GM12878 (cell line): ENCODE results near the gene MAP4. TPM values are rescaled to one million over a fixed set of nuclear protein-coding genes. Genes with fewer than 3 reads are reported as not detected.

Experiments
- ATAC-seq: fragments of 200-7000 bp; cut with Tn5 transposase; 3 replicates; pipeline ENCODE4 v1.9.1; 2020; ENCODE audit warnings: mild to moderate bottlenecking, moderate library complexity
- BruUV-seq: library from RNA; stranded (reverse); fragments of 400-500 nt; replicated peaks from 2 replicates; lab custom pipeline; 2021; lab: Mats Ljungman, UMichigan
- CTCF ChIA-PET: fragments of 300-600 bp; sonication (Branson Sonifier 250); formaldehyde crosslinking; extraction: SDS; loops from one replicate; lab custom pipeline; 2021; ENCODE audit warnings: inconsistent platforms; lab: Yijun Ruan, JAX
- POLR2A ChIA-PET: fragments of 350-600 bp; formaldehyde crosslinking; extraction: SDS; loops from one replicate; lab custom pipeline; 2021; ENCODE audit warnings: inconsistent platforms; lab: Charles Lee
- RAD21 ChIA-PET: fragments of 300-600 bp; sonication (Branson Sonifier 250); formaldehyde crosslinking; loops from one replicate; lab custom pipeline; 2023; ENCODE audit warnings: antibody characterized with exemption; ENCODE audit not compliant: unreplicated experiment; lab: Charles Lee
- SMC1A ChIA-PET: fragments of 300-600 bp; sonication (Branson Sonifier 250); formaldehyde crosslinking; loops from one replicate; lab custom pipeline; 2023; ENCODE audit not compliant: unreplicated experiment, uncharacterized antibody; lab: Charles Lee
- DNase-seq: peaks from one replicate; pipeline ENCODE4 v3.0.0-alpha.2; 2011; ENCODE audit warnings: low read depth, low spot score
- FAIRE-seq: peaks from 3 replicates; lab custom pipeline; 2011; peaks lifted over from hg19 to GRCh38; lab: Jason Lieb, UNC
- H2AFZ ChIP-seq: 2 replicates; pipeline ENCODE4 v1.6.0; 2011; ENCODE audit warnings: low read depth, low read length, control low read depth; ENCODE audit not compliant: control insufficient read depth
- H3K27ac ChIP-seq: 2 replicates; pipeline ENCODE4 v1.5.1; 2011; ENCODE audit warnings: control low read depth; ENCODE audit not compliant: control insufficient read depth, insufficient read depth
- H3K27me3 ChIP-seq, 2 experiments: replicated peaks in 1 of 2; 2 replicates each; pipeline versions ENCODE4 v1.6.0 to v1.6.1; 2011; ENCODE audit warnings: low read length in 1 of 2; ENCODE audit not compliant: control insufficient read depth in 2 of 2, insufficient read depth in 2 of 2
- H3K36me3 ChIP-seq, 2 experiments: 2 replicates each; pipeline ENCODE4 v1.5.1; 2011; ENCODE audit warnings: low read length in 1 of 2; ENCODE audit not compliant: control insufficient read depth in 2 of 2, insufficient read depth in 2 of 2
- H3K4me1 ChIP-seq: 2 replicates; pipeline ENCODE4 v1.6.1; 2011; ENCODE audit warnings: mild to moderate bottlenecking, low read length, moderate library complexity, mixed read lengths; ENCODE audit not compliant: control insufficient read depth, insufficient read depth
- H3K4me2 ChIP-seq: 2 replicates; pipeline ENCODE4 v1.6.0; 2011; ENCODE audit warnings: control low read depth; ENCODE audit not compliant: control insufficient read depth, insufficient read depth
- H3K4me3 ChIP-seq: fragments of 200-600 bp; sonication (generic); 2 replicates; pipeline ENCODE4 v1.5.1; 2016
- H3K79me2 ChIP-seq: 2 replicates; pipeline ENCODE4 v1.6.0; 2011; ENCODE audit warnings: low read length; ENCODE audit not compliant: control insufficient read depth, insufficient read depth
- H3K9ac ChIP-seq: 2 replicates; pipeline ENCODE4 v1.8.0; 2011; ENCODE audit warnings: low read length, control low read depth, mixed read lengths; ENCODE audit not compliant: control insufficient read depth, insufficient read depth
- H3K9me3 ChIP-seq: replicated peaks from 3 replicates; pipeline ENCODE4 v1.5.1; 2011; ENCODE audit warnings: mild to moderate bottlenecking, low read length; ENCODE audit not compliant: control insufficient read depth, insufficient read depth
- H4K20me1 ChIP-seq: 2 replicates; pipeline ENCODE4 v1.6.0; 2011; ENCODE audit not compliant: control insufficient read depth, insufficient read depth
- FOXM1 ChIP-seq: IDR thresholded peaks from 2 replicates; pipeline ENCODE4 v1.6.1; 2012; ENCODE audit warnings: low read depth, mild to moderate bottlenecking, inconsistent platforms, low read length, moderate library complexity
- JUND ChIP-seq: IDR thresholded peaks from 2 replicates; pipeline ENCODE4 v1.6.1; 2012; ENCODE audit warnings: low read depth, mild to moderate bottlenecking, low read length, improper control_type of control experiment, moderate library complexity
- RBBP5 ChIP-seq: fragments of 200-600 bp; sonication (generic); conservative IDR thresholded peaks from 2 replicates; pipeline ENCODE4 v1.6.1; 2016
- RELA ChIP-seq: fragments of 450-650 bp; IDR thresholded peaks from 2 replicates; pipeline ENCODE4 v1.8.0; 2014; ENCODE audit warnings: borderline replicate concordance; ENCODE audit not compliant: partially characterized antibody
- TAF1 ChIP-seq: IDR thresholded peaks from 2 replicates; pipeline ENCODE4 v1.6.1; 2011; ENCODE audit warnings: mild to moderate bottlenecking, low read depth, low read length, borderline replicate concordance
- YBX1 ChIP-seq: fragments of 450-650 bp; IDR thresholded peaks from 2 replicates; pipeline ENCODE4 v1.6.1; 2016; ENCODE audit warnings: antibody characterized with exemption
- ZNF207 ChIP-seq: fragments of 450-650 bp; IDR thresholded peaks from 2 replicates; pipeline ENCODE4 v1.6.1; 2014; ENCODE audit warnings: antibody characterized with exemption, mild to moderate bottlenecking, borderline replicate concordance
- WGBS: methylation state at CpG from one replicate; pipeline ENCODE4 v1.1.6; 2016; ENCODE audit warnings: low lambda C conversion rate; ENCODE audit not compliant: insufficient replicate concordance, insufficient coverage; ENCODE audit errors: missing lambda C conversion rate; 5-methylcytosine and 5-hydroxymethylcytosine counted together
- in situ Hi-C: fragments of 300-500 bp; cut with MboI; formaldehyde crosslinking; loops from 9 replicates; pipeline ENCODE4 v1.14.3; 2018; ENCODE audit warnings: mixed read lengths
- intact Hi-C: fragments of 100-400 bp; cut with micrococcal nuclease; formaldehyde crosslinking; loops from one replicate; pipeline ENCODE4 v1.14.2; 2022; ENCODE audit not compliant: unreplicated experiment
- polyA plus RNA-seq, 11 experiments: library from polyadenylated mRNA; depleted of rRNA in 4 of 11; unstranded in 6 of 11; stranded (reverse) in 5 of 11; fragments of >200 nt; fragmentation: Nextera tagmentation in 4 of 11; fragmentation: Illumina TruSeq in 1 of 11; extraction: Ambion mirVana in 4 of 11; extraction: Trizol in 1 of 11; gene quantifications; 1 replicate in 1 of 11; 2 replicates in 10 of 11; pipeline versions ENCODE4 v1.2.1 to v1.2.3, GENCODE V29; 2011 to 2016; ENCODE audit warnings: inconsistent platforms in 2 of 11, missing spikeins in 2 of 11, low read depth in 1 of 11
- total RNA-seq, 4 experiments: library from RNA; depleted of rRNA in 3 of 4; stranded (reverse); fragments of >200 nt in 3 of 4; fragmentation: Illumina TruSeq in 1 of 4; extraction: Trizol in 1 of 4; gene quantifications; 2 replicates each; pipeline versions ENCODE4 v1.2.1 to v1.2.3, GENCODE V29; 2013 to 2021
- TF ChIP-seq, protein P1 (sequence below): fragments of 450-650 bp; IDR thresholded peaks from 2 replicates; pipeline ENCODE4 v1.6.1; 2017; ENCODE audit warnings: antibody characterized with exemption, mild to moderate bottlenecking, moderate library complexity
- TF ChIP-seq, protein P2 (sequence below): fragments of 150-350 bp; IDR thresholded peaks from 2 replicates; pipeline ENCODE4 v1.6.1; 2016; ENCODE audit warnings: low read depth, low read length

MAP4 gene
- total and polyA plus RNA-seq, 10 of the 15 experiments (the other 5 are each of a cell fraction or from before 2014, with no cell fraction given): 22.2 to 145 (median 47.2) TPM

GRCh38 chr3:48004694-48005093 is 11.5 kb downstream of the MAP4 start:
- FAIRE-seq (no peak), ATAC-seq (no peak), DNase-seq (no peak)
- H3K79me2 ChIP-seq: no peaks in the 10 kb centered on the region; the same call in none of the 2 replicates
- H3K9me3 ChIP-seq: no peaks in the 10 kb centered on the region
- H3K4me1 ChIP-seq: no peaks in the 10 kb centered on the region
- H3K4me3 ChIP-seq: no peak overlapping the region
- 93% methylated on average over 5 of the region's 5 CpGs for WGBS
- no peaks in the 10 kb centered on the region for H4K20me1 ChIP-seq
- intact Hi-C loops: no loop called here
- TF ChIP-seq RBBP5 (no peak), TAF1 (no peak), ZNF207 (no peak), JUND (no peak), YBX1 (no peak), RELA (no peak), FOXM1 (no peak)
- TF ChIP-seq, protein P1, sequence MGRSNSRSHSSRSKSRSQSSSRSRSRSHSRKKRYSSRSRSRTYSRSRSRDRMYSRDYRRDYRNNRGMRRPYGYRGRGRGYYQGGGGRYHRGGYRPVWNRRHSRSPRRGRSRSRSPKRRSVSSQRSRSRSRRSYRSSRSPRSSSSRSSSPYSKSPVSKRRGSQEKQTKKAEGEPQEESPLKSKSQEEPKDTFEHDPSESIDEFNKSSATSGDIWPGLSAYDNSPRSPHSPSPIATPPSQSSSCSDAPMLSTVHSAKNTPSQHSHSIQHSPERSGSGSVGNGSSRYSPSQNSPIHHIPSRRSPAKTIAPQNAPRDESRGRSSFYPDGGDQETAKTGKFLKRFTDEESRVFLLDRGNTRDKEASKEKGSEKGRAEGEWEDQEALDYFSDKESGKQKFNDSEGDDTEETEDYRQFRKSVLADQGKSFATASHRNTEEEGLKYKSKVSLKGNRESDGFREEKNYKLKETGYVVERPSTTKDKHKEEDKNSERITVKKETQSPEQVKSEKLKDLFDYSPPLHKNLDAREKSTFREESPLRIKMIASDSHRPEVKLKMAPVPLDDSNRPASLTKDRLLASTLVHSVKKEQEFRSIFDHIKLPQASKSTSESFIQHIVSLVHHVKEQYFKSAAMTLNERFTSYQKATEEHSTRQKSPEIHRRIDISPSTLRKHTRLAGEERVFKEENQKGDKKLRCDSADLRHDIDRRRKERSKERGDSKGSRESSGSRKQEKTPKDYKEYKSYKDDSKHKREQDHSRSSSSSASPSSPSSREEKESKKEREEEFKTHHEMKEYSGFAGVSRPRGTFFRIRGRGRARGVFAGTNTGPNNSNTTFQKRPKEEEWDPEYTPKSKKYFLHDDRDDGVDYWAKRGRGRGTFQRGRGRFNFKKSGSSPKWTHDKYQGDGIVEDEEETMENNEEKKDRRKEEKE: no peak
- TF ChIP-seq, protein P2, sequence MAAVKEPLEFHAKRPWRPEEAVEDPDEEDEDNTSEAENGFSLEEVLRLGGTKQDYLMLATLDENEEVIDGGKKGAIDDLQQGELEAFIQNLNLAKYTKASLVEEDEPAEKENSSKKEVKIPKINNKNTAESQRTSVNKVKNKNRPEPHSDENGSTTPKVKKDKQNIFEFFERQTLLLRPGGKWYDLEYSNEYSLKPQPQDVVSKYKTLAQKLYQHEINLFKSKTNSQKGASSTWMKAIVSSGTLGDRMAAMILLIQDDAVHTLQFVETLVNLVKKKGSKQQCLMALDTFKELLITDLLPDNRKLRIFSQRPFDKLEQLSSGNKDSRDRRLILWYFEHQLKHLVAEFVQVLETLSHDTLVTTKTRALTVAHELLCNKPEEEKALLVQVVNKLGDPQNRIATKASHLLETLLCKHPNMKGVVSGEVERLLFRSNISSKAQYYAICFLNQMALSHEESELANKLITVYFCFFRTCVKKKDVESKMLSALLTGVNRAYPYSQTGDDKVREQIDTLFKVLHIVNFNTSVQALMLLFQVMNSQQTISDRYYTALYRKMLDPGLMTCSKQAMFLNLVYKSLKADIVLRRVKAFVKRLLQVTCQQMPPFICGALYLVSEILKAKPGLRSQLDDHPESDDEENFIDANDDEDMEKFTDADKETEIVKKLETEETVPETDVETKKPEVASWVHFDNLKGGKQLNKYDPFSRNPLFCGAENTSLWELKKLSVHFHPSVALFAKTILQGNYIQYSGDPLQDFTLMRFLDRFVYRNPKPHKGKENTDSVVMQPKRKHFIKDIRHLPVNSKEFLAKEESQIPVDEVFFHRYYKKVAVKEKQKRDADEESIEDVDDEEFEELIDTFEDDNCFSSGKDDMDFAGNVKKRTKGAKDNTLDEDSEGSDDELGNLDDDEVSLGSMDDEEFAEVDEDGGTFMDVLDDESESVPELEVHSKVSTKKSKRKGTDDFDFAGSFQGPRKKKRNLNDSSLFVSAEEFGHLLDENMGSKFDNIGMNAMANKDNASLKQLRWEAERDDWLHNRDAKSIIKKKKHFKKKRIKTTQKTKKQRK: no peak
- no peak overlapping the region for H2AFZ ChIP-seq
- ChIA-PET SMC1A (interaction anchor here (0.6 to 0.8 kb wide), 2 partner anchors 15 to 146 kb away, joined by 3 to 5 read pairs; no protein-coding TSS in a partner anchor), CTCF (interaction anchor here (1.0 to 1.9 kb wide), 2 partner anchors 15 to 147 kb away, joined by 4 to 5 read pairs; no protein-coding TSS in a partner anchor), RAD21 (interaction anchor here (1.6 kb wide), 1 partner anchor 86 kb away, joined by 5 read pairs; no protein-coding TSS in a partner anchor), POLR2A (no interaction called here)
- no peak overlapping the region for H3K27ac ChIP-seq
- in situ Hi-C loops: no loop called here
- no TSS peak for BruUV-seq
- no peaks in the 10 kb centered on the region for H3K36me3 ChIP-seq
- no peaks in the 10 kb centered on the region for H3K27me3 ChIP-seq
- H3K9ac ChIP-seq: no peak overlapping the region
- no peak overlapping the region for H3K4me2 ChIP-seq
